Activated CD4-positive, alpha-beta memory T cell treated with anti-CD3 and anti-CD28 coated beads, Interleukin-2, amount 10 ng/mL, durations not matched to agents 7 days and 5 days (primary cell): Measurements from ENCODE around the gene CACNA1A. TPM values are rescaled to one million over a fixed set of nuclear protein-coding genes. Genes with fewer than 3 reads are reported as not detected.

Experiments used
- CTCF ChIA-PET: fragments of 350-600 bp; sonication (Branson Sonifier 250); formaldehyde crosslinking; loops from one replicate; lab custom pipeline; 2021; ENCODE audit warnings: antibody characterized with exemption, inconsistent platforms; lab: Charles Lee
- POLR2A ChIA-PET: fragments of 350-600 bp; sonication (Branson Sonifier 250); formaldehyde crosslinking; loops from one replicate; lab custom pipeline; 2021; ENCODE audit warnings: antibody characterized with exemption; lab: Charles Lee
- DNase-seq: peaks from one replicate; pipeline ENCODE4 v3.0.0-alpha.2; 2020
- H3K27ac Mint-ChIP-seq: one replicate; pipeline ENCODE4 v1.8.0; 2021; ENCODE audit warnings: mild to moderate bottlenecking, mixed read lengths
- H3K27me3 Mint-ChIP-seq: one replicate; pipeline ENCODE4 v1.8.0; 2021; ENCODE audit warnings: mixed read lengths
- H3K36me3 Mint-ChIP-seq: one replicate; pipeline ENCODE4 v1.8.0; 2021; ENCODE audit warnings: low read depth, mixed read lengths
- H3K4me1 Mint-ChIP-seq: one replicate; pipeline ENCODE4 v1.8.0; 2021; ENCODE audit warnings: mixed read lengths
- H3K4me3 Mint-ChIP-seq: one replicate; pipeline ENCODE4 v1.8.0; 2021; ENCODE audit warnings: mild to moderate bottlenecking, mixed read lengths
- H3K9me3 Mint-ChIP-seq: one replicate; pipeline ENCODE4 v1.8.0; 2021; ENCODE audit warnings: mixed read lengths
- total RNA-seq, 2 experiments: library from RNA; stranded (reverse); gene quantifications; one replicate each; pipeline ENCODE4 v1.2.3, GENCODE V29; 2021

The CACNA1A gene
- total RNA-seq, 2 experiments from 2014 or later = 3.6 to 4.1 TPM

DNA sequence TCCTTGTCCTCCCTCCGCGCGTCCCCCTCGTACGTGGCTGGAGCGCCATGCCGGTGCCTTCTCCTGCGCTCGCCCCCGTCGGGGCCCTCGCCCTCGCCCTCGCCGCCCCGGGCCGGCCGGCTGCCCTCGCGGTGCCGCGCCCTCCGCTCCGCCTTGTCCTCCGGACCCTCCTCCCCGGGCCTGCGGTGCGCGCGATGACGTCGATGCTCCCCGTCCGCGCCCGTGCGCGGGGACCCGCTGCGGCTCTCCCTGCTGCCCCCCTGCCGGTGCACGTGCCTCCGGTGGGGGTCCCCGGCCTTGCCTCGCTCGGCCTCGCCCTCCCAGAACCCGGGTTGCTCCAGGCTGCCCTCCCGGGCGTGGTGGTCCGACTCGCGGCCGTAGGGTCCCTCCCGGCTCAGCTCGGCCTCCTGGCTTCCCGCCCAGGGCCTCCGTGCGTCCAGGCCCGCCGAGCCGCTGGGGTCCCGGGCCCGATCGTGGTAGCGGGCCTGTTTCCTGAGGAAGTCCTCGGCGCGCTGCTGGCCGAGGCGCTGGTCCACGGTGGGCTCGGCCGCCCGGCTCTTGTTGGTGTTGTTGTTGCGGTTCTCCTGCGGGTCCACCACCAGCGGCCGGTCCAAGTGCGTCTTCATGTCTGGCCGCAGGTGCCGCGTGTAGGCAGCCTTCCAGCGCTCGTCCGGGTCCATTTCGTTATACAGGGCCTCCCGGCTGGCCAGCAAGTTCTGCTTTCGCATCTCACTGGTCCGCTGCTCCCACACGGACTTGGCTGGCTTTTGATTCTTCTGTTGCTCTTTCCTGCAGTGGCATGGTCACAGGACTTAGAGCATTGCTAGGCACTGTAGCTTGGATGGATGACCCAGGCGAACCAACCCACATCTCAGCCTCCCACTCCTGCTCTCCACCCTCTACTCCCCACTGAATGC is 207.5 kb downstream of the CACNA1A start:
- no peak for DNase-seq
- H3K4me1 Mint-ChIP-seq = no peaks in the 10 kb centered on the region
- POLR2A ChIA-PET = no interaction called here
- no peak overlapping the region for H3K27ac Mint-ChIP-seq
- no peaks in the 10 kb centered on the region for H3K9me3 Mint-ChIP-seq
- peaks cover 33% of the 10 kb centered on the region for H3K27me3 Mint-ChIP-seq
- H3K36me3 Mint-ChIP-seq = no peaks in the 10 kb centered on the region
- CTCF ChIA-PET = no interaction called here
- H3K4me3 Mint-ChIP-seq = no peak overlapping the region

DNA sequence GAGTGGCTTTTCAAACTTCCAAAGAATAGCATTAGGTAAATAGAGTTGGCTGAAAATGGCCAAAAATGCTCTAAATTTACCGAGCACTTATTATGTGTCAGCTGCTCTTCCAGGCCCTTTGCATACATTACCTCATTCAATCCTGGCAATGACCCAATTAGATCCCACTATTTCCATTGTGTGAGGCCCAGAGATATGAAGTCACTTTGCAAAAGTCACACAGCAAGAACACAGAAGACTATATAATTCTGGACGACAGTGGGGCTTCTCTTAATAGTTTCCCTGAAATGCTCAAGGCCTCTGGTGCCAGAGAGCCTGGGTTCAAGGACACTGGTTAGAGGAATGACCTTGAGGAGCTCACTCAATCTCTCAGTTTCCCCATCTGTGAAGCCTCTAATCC is 209.3 kb downstream of the CACNA1A start:
- Mint-ChIP-seq H3K27ac (no peak overlapping the region), H3K27me3 (peaks cover 29% of the 10 kb centered on the region), H3K4me1 (no peaks in the 10 kb centered on the region), H3K4me3 (no peak overlapping the region), H3K9me3 (no peaks in the 10 kb centered on the region), H3K36me3 (no peaks in the 10 kb centered on the region)
- DNase-seq = no peak
- ChIA-PET CTCF (no interaction called here), POLR2A (no interaction called here)

DNA sequence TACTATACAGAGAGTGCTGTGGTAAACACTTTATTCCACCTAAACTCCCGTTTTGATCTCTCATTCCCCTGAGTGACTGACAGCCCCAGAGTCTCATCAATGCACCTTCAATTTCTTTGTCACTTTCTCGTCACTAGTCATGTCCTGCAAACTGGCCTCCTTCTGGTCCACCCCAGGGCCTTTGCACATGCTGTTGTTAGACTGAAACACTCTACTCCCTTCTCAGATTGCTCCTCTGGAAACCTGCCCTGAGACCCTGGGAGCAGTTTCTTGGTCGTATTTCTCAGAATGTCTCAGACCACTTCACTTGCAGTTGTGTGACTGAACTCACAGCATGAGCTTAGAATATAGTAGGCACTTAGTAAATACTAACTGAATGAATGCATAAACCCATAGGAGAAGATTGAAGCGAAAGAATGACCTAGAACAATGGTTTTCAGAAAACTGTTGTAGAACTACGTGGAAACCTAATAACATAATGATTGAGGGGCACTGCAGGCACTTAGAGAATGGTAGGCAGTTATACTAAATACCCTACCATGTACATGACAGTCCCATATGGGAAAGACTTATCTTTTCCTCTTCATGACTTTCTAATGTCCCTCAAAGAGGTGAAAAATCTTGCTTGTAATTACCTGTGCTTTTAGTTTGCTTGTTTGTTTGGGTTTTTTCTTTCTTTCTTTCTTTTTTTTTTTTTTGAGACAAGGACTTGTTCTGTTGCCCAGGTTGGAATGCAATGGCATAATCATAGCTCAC is 211.3 kb downstream of the CACNA1A start:
- DNase-seq = no peak
- ChIA-PET POLR2A (no interaction called here), CTCF (no interaction called here)
- Mint-ChIP-seq H3K4me3 (no peak overlapping the region), H3K9me3 (no peaks in the 10 kb centered on the region), H3K36me3 (no peaks in the 10 kb centered on the region), H3K4me1 (no peaks in the 10 kb centered on the region), H3K27ac (no peak overlapping the region), H3K27me3 (peaks cover 15% of the 10 kb centered on the region)

- Mint-ChIP-seq H3K36me3 (no peaks in the 10 kb centered on the region), H3K27ac (no peak overlapping the region), H3K9me3 (no peaks in the 10 kb centered on the region), H3K4me3 (no peak overlapping the region), H3K27me3 (peaks cover 4% of the 10 kb centered on the region), H3K4me1 (no peaks in the 10 kb centered on the region)
- CTCF ChIA-PET = interaction anchor here (1.6 kb wide), 1 partner anchor 14 kb away, joined by 3 read pairs; no protein-coding TSS in a partner anchor
- DNase-seq = no peak
- POLR2A ChIA-PET = no interaction called here
These were observed 214.4 kb downstream of the CACNA1A start for GRCh38 chr19:13291913-13292312.

- H3K36me3 Mint-ChIP-seq = no peaks in the 10 kb centered on the region
- ChIA-PET POLR2A (no interaction called here), CTCF (no interaction called here)
- no peak overlapping the region for H3K4me3 Mint-ChIP-seq
- H3K27me3 Mint-ChIP-seq = peaks cover 4% of the 10 kb centered on the region
- DNase-seq = no peak
- no peak overlapping the region for H3K27ac Mint-ChIP-seq
- H3K9me3 Mint-ChIP-seq = no peaks in the 10 kb centered on the region
- H3K4me1 Mint-ChIP-seq = no peaks in the 10 kb centered on the region
These were observed 215.5 kb downstream of the CACNA1A start for GRCh38 chr19:13290741-13291140.

DNA sequence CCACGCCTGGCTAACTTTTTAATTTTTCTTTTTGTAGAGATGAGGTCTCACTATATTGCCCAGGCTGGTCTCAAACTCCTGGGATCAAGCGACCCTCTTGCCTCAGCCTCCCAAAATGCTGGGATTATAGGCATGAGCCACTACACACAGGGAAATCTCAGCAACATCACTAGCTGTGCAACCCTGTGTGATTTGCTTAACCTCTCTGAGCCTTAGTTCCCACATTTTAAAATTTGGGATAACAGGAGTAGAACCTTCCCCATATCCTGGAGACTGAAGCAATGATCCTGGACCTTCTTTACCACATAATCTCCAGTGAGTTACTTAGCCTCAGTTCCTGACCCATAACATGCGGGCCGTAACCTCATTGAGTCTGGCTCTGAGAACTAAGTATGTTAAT is 217.0 kb downstream of the CACNA1A start:
- POLR2A ChIA-PET = no interaction called here
- DNase-seq = no peak
- no peak overlapping the region for H3K4me3 Mint-ChIP-seq
- H3K36me3 Mint-ChIP-seq = no peaks in the 10 kb centered on the region
- H3K27ac Mint-ChIP-seq = no peak overlapping the region
- CTCF ChIA-PET = interaction anchor here (1.0 kb wide), 1 partner anchor 11 kb away, joined by 5 read pairs; no protein-coding TSS in a partner anchor
- no peaks in the 10 kb centered on the region for H3K9me3 Mint-ChIP-seq
- peaks cover 2% of the 10 kb centered on the region for H3K27me3 Mint-ChIP-seq
- H3K4me1 Mint-ChIP-seq = no peaks in the 10 kb centered on the region

DNA sequence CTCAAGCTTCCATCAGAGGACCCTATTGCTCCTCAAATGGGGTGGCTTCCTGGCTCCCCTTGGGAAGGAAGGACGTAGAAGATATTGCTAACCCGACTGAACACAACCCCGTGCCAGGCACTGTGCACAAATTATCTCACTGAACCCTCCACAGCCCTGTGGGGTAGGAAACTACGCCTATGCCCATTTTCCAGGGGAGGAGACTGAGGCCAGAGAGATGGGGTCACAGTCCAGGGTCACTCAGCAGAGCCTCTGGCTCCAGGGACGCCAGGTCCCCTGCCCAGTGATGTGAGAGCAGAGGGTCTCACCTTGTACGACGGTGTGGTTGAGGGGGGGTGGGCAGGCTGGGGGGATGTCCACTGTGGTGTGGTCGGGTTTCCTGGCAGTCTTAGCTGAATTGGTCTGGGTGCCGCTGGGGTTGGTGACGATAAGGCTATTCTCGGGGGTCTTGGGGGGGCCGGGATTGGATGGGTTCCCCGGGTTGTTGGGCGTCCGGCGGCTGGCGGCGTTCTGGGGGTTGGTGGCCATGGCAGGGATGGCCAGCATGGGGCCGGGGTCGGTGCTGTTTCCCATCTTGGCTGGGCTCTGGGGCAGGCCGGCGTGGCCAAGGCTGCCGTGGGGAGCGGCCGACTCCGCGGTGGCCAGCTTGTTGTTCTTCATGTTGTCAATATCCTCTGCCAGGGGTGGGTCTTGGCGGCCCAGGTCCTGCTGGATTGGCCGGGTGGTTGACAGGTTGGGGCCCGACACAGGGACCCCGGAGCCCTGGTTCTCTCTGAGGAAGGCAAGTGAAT is 219.9 kb downstream of the CACNA1A start:
- DNase-seq = no peak
- ChIA-PET CTCF (interaction anchor here (0.5 kb wide), 1 partner anchor 263 kb away, joined by 3 read pairs; no protein-coding TSS in a partner anchor), POLR2A (no interaction called here)
- no peaks in the 10 kb centered on the region for H3K36me3 Mint-ChIP-seq
- H3K4me1 Mint-ChIP-seq = no peaks in the 10 kb centered on the region
- no peak overlapping the region for H3K4me3 Mint-ChIP-seq
- no peaks in the 10 kb centered on the region for H3K9me3 Mint-ChIP-seq
- peaks cover 2% of the 10 kb centered on the region for H3K27me3 Mint-ChIP-seq
- no peak overlapping the region for H3K27ac Mint-ChIP-seq

DNA sequence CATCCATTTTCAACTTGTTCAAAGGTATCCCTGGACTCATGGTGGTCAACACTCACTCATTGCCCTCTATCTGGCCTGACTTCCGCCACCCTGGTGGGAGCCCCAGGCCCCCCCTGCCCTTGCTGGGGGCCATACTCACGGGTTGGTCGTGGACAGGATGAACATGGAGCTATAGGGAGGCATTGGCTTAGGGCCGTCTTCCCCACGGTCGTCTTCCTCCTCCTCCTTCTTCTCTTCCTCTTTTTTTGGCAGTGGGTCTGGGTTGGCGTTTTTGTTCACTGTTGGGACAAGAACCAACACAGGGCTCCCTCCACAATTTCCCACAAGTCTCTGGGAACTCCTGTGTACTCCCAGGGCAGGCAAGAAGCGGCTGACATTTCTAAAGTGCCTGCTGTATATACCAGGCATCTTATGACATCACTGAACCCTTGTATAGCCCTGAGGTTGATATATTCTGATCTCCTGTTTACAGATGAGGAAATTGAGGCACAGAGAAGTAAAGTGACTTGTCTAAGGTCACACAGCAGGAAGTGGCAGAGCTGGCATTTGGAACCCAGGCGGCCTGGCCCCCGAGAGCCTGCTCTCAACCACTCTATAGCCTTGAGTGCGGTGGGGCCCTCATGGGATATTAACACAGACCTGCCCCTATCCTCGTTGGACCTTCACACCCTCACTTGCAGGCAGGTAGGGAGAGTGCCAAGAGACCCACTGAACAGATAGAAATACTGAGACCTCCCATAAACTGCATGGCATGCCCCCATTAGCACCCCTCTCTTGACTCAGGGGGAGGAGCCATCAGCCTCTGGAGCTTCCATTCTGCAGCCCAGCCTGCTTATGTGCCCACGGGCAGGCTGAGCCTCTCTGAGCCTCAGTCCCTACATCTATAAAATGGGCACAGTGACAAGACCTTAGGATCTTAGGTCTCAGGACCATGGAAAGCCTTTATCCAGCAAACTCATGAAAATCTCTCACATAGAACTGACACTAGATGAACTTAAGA is 221.1 kb downstream of the CACNA1A start:
- POLR2A ChIA-PET = no interaction called here
- H3K27ac Mint-ChIP-seq = no peak overlapping the region
- peaks cover 2% of the 10 kb centered on the region for H3K27me3 Mint-ChIP-seq
- H3K4me1 Mint-ChIP-seq = no peaks in the 10 kb centered on the region
- H3K36me3 Mint-ChIP-seq = no peaks in the 10 kb centered on the region
- CTCF ChIA-PET = no interaction called here
- no peak for DNase-seq
- H3K9me3 Mint-ChIP-seq = no peaks in the 10 kb centered on the region
- H3K4me3 Mint-ChIP-seq = no peak overlapping the region

DNA sequence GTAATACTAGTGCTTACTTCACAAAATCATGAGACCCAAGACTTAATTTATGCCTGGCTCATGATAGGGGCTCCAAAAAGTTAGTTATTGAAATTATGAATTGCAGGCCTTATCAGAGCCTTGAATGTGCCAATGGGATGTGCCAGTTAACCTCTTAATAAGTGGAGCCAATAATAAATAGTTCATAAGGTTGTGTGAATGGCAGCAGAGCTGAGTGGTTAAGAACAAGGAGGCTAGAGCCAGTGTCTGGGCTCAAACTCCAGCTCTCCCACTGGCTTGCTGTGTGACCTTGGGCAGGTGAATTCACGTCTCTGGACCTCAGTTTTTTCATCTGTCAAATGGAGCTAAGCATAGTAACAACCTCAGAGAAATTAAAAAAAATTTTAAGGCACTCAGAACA is 222.4 kb downstream of the CACNA1A start:
- no peak for DNase-seq
- H3K36me3 Mint-ChIP-seq = no peaks in the 10 kb centered on the region
- H3K4me3 Mint-ChIP-seq = no peak overlapping the region
- POLR2A ChIA-PET = no interaction called here
- CTCF ChIA-PET = no interaction called here
- H3K4me1 Mint-ChIP-seq = no peaks in the 10 kb centered on the region
- peaks cover 2% of the 10 kb centered on the region for H3K27me3 Mint-ChIP-seq
- no peak overlapping the region for H3K27ac Mint-ChIP-seq
- H3K9me3 Mint-ChIP-seq = no peaks in the 10 kb centered on the region

DNA sequence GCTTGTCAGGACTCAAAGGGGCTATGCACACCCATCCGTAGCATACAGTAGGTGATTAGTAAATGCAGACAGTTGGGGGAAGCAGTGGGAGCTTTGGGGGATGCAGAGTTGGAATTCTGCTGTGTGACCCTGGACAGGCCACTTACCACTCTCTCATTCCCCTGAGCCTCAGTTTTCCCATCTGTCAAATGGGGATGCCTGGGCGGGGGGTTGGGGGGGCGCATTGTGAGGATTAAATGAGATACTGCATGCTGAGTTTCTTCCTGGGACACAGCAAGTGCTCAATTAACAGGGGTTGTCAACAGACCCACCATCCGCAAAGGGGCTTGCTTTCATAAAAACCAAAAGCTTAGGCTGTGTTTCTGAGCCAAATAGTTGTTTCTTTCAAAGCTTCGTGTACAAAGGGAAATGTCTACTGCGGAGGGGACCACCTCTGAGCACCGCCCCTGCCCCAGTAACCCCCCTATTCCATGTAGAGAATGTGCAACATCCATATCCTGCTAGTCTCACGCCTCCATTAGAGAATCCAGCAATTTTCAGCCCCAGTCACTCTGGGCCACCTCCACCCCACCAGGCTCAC is 223.7 kb downstream of the CACNA1A start:
- ChIA-PET POLR2A (no interaction called here), CTCF (interaction anchor here (1.1 to 1.7 kb wide), 2 partner anchors 147 to 307 kb away, joined by 4 to 5 read pairs; no protein-coding TSS in a partner anchor)
- H3K36me3 Mint-ChIP-seq = no peaks in the 10 kb centered on the region
- no peak overlapping the region for H3K4me3 Mint-ChIP-seq
- no peaks in the 10 kb centered on the region for H3K9me3 Mint-ChIP-seq
- no peak for DNase-seq
- H3K27me3 Mint-ChIP-seq = peaks cover 2% of the 10 kb centered on the region
- H3K4me1 Mint-ChIP-seq = peaks cover 10% of the 10 kb centered on the region
- no peak overlapping the region for H3K27ac Mint-ChIP-seq

- no peaks in the 10 kb centered on the region for H3K9me3 Mint-ChIP-seq
- no peak overlapping the region for H3K4me3 Mint-ChIP-seq
- H3K36me3 Mint-ChIP-seq = no peaks in the 10 kb centered on the region
- H3K27ac Mint-ChIP-seq = no peak overlapping the region
- H3K4me1 Mint-ChIP-seq = peaks cover 18% of the 10 kb centered on the region
- no peak for DNase-seq
- H3K27me3 Mint-ChIP-seq = peaks cover 2% of the 10 kb centered on the region
- ChIA-PET CTCF (interaction anchor here (1.1 to 1.7 kb wide), 3 partner anchors 86 to 308 kb away, joined by 4 to 5 read pairs (median 5); no protein-coding TSS in a partner anchor), POLR2A (no interaction called here)
These were observed 224.6 kb downstream of the CACNA1A start for GRCh38 chr19:13281567-13282291.
